Measurements from ENCODE around the gene CNTNAP2.

DNA sequence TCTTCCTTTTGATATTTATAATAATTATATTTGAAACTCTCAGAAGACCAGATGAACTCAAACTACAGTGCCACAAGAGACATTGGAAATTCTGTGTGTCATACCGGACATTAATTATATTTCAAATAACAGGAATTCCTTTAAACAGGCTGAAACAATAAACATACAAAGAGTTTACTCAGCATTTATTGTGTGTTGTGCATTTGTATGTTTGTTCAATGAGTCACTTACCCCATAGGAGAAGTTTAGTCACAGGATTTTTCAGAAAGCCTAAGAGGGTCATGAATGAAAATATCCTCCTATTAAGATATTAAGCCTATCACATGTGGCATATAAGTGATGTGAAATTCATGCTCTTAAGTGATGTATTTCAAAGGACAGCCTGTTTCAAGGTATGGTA lies 566.8 kb downstream of the CNTNAP2 start:
- no peak for TF ChIP-seq HDAC2 (IDR thresholded peaks at IDR 0.05; ENCODE audit: borderline replicate concordance in 1 of 2, low read depth in 2 of 2, low read length in 2 of 2)
- TF ChIP-seq JUND (IDR thresholded peaks at IDR 0.05; ENCODE audit: low read length): no peak
- TF ChIP-seq BRCA1 (IDR thresholded peaks at IDR 0.05; ENCODE audit: low read depth, low read length): no peak
- TF ChIP-seq POLR2A (IDR thresholded peaks at IDR 0.05; ENCODE audit: control extremely low read depth in 1 of 2, low read depth in 2 of 2, low read length in 2 of 2): no peak
- TF ChIP-seq, protein P1, sequence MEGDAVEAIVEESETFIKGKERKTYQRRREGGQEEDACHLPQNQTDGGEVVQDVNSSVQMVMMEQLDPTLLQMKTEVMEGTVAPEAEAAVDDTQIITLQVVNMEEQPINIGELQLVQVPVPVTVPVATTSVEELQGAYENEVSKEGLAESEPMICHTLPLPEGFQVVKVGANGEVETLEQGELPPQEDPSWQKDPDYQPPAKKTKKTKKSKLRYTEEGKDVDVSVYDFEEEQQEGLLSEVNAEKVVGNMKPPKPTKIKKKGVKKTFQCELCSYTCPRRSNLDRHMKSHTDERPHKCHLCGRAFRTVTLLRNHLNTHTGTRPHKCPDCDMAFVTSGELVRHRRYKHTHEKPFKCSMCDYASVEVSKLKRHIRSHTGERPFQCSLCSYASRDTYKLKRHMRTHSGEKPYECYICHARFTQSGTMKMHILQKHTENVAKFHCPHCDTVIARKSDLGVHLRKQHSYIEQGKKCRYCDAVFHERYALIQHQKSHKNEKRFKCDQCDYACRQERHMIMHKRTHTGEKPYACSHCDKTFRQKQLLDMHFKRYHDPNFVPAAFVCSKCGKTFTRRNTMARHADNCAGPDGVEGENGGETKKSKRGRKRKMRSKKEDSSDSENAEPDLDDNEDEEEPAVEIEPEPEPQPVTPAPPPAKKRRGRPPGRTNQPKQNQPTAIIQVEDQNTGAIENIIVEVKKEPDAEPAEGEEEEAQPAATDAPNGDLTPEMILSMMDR (IDR thresholded peaks at IDR 0.05; ENCODE audit: control extremely low read depth in 1 of 3, insufficient read depth in 1 of 3, low read depth in 1 of 3, low read length in 3 of 3): no peak
- TF ChIP-seq NRF1 (IDR thresholded peaks at IDR 0.05; ENCODE audit: low read depth, low read length): no peak
- no peak for TF ChIP-seq FOSL1 (IDR thresholded peaks at IDR 0.05; ENCODE audit: insufficient read depth, low read depth, low read length)
- TF ChIP-seq SP1 (IDR thresholded peaks at IDR 0.05; ENCODE audit: low read depth, low read length): no peak
